HUDEP-2 (cell line): Measurements from ENCODE around the gene OR1D2.
A peak's percentile ranks its signal among the peaks of the same experiment; 100 is the strongest.
"Not testable (repeated sequence)": the region's sequence is repeated elsewhere in the genome, so short reads cannot be mapped to it uniquely, and the experiment has no call there.

Experiments
- DNase-seq, 76 experiments: peaks; one replicate each; lab custom pipeline; 2025; ENCODE audit not compliant: unreplicated experiment in 76 of 76; lab: John Stamatoyannopoulos, UW

Gene OR1D2, protein sequence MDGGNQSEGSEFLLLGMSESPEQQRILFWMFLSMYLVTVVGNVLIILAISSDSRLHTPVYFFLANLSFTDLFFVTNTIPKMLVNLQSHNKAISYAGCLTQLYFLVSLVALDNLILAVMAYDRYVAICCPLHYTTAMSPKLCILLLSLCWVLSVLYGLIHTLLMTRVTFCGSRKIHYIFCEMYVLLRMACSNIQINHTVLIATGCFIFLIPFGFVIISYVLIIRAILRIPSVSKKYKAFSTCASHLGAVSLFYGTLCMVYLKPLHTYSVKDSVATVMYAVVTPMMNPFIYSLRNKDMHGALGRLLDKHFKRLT

DNA sequence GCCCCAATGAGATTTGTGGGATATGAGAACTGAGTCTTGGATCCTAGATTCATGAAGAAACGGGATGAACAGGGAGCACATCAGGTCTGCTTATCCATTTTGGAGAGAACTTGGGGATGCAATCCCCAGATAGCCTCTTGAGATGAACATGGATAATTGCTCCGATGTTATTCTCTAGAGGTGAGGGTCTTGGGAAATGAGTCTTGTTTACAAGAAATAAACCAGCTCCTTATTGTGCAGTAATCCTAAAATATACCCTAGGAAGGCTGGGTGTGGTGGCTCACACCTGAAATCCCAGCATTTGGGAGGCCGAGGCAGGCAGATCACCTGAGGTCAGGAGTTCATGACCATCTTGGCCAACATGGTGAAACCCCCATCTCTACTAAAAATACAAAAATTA, at the start of gene OR1D2:
OR1D2 (minus strand) TSS at position 101 of the 400 bp plus-strand sequence. CDS start 11,426 bp downstream, outside the sequence.
- DNase-seq: no peak

DNA sequence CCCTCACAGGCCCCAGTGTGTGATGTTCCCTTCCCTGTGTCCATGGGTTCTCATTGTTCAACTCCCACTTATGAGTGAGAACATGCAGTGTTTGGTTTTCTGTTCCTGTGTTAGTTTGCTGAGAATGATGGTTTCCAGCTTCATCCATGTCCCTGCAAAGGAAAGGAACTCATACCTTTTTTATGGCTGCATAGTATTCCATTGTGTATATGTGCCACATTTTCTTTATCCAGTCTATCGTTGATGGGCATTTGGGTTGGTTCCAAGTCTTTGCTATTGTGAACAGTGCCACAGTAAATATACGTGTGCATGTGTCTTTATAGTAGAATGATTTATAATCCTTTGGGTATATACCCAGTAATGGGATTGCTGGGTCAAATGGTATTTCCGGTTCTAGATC, 33.3 kb upstream of the OR1D2 start:
- DNase-seq: not testable (repeated sequence)

DNA sequence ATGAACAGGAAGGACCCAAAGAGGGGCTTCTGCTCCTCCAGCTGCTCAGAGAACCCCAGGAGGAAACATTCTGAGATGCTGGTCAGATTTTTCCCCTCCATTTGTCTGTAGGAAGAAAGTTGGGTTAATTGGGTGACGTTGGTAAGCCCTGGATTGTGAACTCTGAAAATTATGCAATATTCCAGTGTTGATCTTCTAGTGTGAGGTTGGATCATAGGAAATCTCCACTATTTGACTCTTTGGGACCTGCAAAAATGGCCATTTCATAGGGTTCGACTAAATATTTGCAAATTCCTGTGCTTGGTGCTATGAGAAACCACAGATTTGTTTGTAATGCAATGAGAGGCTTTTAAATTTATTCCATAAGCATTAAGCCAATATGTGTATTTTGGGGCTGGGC, 23.2 kb upstream of the OR1D2 start, which contains the start of gene OR1G1:
OR1G1 (minus strand) TSS at position 101 of the 400 bp plus-strand sequence; CDS start at position 101, 0 bp downstream.
- no peak for DNase-seq

DNA sequence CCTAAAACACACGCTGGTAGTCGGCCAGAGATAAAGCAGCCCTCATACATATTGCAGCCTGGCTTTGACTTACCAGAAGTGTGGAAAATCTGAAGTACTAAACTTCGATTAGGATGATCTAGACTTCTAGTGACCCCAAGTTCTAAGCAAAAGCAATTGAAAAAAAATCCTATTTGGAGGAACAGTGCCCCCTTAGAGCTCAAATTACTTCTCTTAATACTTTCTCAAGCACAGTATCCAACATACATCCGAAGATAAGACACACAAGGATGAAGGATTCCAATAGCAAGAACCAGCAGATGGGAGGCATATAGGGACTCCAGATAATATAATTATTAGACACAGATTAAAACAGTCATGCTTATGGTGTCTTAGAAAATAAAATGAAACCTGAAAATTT, 30.4 kb downstream of the OR1D2 start:
- not testable (repeated sequence) for DNase-seq

DNA sequence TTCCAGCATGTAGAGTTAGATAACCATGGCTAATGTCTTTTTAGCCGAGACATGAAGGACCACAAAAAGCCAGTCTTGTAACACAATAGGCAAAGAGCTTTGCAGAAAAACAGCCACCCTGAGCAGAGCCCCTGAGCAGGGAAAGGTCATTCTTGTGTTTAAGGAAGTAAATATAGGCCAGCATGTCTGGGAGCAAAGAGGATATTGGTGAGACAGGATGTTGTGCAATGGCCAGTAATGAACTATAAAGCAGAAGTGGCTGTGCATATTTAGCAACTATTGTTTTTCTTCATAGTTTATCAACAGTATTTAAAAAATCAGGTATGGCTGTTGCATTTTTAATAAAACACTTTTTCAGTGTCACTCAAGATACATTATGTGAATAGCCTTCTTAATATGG, 39.0 kb downstream of the OR1D2 start:
- DNase-seq: not testable (repeated sequence)

DNA sequence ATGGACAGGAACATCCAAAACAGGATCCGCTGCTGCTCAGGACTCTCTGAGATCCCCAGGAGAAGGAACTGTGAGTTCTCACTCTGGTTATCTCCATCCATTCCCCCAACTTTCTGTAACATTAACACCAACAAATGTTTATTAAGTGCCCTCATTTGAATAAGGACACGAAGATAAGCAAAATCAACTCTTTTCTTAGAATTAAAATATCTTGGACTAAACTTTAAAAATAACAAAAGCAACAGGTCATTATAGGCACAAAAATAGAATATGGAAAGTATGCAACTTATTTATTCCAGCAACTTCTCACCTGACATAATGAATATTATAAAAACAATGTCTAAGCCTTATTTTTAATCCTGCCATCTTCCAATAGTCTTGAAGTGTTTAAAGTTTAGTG, 40.7 kb downstream of the OR1D2 start, which contains the start of gene OR1D5:
OR1D5 (minus strand) TSS at position 101 of the 400 bp plus-strand sequence; CDS start at position 101, 0 bp downstream.
- DNase-seq: not testable (repeated sequence)

DNA sequence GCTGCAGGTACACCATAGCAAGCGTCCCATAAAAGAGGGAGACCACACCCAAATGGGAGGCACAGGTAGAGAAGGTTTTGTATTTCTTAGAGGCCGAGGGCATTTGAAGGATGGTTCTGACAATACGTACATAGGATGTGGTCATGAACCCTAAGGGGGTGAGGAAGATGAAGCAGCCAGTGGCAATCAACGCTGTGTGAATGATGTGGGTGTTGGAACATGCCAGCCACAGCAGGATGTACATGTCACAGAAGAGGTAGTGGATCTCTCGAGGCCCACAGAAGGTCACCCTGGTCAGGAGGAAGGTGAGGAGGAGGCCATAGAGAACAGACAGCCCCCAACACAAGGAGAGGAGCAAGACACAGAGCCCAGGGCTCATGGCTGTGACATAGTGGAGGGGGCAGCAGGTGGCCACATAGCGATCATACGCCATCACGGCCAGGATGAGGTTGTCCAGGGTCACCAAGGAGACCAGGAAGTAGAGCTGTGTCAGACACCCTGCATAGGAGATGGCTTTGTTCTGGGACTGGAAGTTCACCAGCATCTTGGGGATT, 41.3 kb downstream of the OR1D2 start:
- not testable (repeated sequence) for DNase-seq

DNA sequence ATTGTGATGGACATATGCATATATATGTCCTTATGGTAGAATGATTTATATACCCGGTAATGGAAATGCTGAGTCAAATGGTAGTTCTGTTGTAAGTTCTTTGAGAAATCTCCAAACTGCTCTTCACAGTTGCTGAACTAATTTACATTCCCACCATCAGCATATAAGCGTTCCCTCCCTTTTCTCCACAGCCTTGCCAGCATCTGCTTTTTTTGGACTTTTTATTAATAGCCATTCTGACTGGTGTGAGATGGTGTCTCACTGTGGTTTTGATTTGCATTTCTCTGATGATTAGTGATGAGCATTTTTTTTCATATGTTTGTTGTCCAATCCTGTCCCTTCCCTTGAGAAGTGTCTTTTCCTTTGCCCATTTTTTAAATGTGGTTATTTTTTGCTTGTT, 49.4 kb downstream of the OR1D2 start:
- not testable (repeated sequence) for DNase-seq

DNA sequence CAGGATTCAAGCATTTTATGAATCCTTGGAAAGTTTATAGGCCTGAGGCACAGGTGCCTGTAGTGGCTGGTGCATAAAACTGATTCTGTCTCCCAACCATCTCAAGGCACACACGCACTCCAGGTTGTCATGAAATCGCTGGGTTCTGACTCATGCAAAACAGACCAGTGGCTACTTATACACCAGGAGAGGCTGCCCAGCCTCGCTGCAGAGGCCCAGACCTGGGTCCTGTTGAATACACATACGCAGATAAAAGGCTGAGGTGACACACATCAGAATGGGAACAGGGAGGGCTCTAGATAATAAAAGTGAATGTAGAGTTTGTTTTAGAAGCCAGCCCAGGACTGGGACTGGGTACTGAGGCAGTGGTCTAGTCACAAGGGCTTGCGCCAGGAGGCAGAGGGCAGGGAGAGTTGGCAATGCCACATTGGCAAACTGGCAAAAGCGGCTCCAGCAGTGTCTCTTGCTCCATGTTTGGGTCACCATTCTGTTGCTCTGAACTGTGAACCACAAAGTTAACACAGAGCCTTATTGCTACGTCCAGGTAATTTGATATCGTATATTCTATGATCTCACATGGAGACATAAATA, 54.4 kb downstream of the OR1D2 start:
- DNase-seq: no peak

DNA sequence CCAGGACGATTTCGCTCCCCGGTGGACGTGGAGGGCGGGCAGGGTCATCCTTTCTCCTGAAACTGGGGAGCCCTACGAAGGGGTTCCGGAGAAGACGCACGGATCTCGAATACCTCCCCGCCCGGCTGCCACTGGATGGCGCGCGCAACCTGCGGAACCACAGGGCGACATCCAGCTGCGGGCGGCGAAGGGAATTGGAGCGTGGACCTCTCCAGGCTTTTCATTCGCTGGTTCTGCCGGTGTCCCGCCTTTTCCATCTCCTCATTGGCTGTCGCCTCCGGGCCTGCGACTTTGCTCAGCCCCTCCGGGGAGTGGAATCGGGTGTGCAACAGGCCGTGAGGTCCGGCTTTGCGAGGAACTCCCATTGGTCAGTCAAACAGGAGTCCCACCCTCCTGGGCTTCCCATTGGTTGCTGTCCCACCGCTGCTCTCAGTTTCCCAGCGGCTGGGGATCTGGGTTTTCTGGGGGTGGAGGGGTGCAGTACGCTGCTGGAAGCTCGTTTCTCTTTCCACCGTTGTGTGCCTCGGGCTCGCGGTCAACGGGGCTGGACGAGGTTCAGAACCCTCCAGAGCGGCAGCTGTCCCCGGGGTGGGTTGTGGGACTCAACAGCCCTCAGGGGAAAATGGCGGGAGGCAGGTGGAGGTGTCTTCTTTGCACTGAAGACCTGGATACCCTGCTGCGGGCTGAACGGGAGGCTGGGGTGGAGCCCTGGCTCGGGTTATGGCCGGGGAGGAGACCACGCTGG, 55.3 kb downstream of the OR1D2 start:
- DNase-seq: peak in 73 of 76 experiments; percentile 23 to 90 (median 72)

DNA sequence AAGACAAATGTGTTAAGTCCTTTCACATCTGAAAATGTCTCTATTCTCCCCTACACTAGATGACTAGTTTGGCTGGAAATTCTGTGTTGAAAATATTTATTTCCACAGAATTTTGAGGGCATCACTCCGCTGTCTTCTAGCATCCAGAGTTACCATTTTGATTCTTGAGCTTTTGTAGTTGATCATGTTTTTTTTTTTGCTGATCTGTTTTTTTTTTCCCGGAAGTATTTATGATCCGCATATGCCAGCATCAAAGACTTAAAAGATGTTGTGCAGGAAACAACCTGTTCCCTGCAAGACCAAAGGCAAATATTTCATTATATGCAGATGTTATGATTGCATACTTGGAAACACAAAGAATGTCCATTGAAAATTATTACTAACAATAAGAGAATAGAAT, 57.5 kb downstream of the OR1D2 start:
- DNase-seq: no peak

DNA sequence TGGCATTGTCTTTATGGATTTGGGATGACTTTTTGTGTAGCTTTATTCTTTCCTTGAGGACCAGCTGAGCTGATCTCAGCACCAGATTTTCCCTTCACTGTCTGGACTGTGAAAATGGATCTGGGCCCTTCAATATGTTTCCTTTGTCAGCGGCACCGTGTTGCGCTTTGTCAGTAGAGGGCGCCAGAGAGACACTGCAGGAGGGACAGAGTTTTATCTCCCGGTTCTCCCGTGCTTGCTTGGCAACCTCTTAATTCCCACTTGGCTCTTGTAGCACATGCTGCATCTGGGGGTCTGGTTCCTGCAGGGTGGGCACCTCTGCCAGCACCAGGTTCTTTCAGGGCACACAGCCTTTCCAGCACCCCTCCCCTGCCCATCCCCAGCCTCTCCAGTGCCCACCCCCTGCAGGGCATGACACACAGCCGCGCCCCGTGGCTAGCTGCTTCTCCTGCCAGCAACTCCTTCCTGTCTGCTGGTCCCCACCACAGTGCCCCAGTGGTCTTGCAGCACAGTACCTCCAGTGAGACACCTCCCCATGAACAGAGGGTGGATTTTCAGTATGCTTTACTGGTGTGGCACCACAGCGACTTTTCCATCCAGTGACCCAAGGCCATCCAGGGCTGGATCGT, 60.4 kb downstream of the OR1D2 start:
- DNase-seq: peak in 24 of 76 experiments; percentile 1 to 54 (median 12)

DNA sequence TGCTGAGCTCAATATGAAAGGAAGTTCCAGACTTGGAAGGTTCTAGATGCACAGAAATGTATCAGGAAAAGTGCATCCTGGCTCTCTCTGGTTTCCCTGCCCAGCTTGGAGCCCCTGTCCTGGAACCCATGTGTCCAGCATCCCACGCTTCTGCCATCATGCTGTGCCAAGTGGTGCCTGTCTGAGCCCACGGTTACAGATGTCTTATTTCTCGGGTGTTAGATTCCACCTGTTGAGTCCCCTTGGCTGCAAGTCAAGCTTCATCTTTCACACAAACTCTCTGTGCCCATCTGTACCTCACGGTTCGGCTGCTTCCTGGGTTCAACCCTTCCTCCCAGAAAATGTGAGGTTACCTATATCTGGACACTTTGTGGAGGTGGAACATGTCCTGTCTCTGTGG, 63.3 kb downstream of the OR1D2 start:
- DNase-seq: no peak

DNA sequence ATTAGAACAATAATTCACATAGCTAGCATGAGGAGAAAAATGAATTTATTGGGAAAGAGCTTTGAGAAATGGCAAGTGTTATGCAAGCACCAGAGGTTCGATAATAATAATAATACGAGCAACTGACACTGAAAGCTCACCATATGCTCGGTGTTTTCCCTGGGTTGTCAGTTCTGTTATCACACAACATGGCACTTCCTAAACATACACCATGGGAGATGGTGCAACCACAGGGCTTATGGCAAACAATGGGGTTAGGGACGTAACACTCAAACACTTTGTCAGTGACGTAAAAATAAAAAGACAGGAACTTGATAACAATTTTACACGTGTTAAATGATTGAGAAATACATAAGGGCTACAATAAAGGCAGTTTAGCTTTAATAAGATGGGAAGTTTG, 64.5 kb downstream of the OR1D2 start:
- no peak for DNase-seq

DNA sequence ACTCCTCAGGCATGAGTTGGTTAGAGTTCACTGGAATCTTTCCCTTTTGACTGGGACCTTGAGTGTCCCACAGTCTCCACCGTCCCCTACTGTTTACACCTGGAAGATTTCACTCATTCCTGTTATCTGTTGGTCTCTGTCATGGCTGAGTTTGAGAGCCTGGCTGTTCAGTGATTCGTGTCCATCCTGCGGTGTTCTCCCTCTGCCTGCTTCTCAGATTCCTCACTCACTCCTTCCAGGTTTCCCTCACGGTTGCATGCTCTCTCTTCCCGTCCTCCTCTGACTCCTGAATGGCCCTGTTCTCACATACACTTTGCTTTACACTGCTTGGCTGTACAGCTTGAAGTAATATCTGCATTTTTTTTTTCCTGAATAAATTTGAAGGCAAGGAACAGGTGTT, 65.3 kb downstream of the OR1D2 start:
- no peak for DNase-seq
